Measurements from ENCODE around the gene SHISA2.

The SHISA2 gene

DNA sequence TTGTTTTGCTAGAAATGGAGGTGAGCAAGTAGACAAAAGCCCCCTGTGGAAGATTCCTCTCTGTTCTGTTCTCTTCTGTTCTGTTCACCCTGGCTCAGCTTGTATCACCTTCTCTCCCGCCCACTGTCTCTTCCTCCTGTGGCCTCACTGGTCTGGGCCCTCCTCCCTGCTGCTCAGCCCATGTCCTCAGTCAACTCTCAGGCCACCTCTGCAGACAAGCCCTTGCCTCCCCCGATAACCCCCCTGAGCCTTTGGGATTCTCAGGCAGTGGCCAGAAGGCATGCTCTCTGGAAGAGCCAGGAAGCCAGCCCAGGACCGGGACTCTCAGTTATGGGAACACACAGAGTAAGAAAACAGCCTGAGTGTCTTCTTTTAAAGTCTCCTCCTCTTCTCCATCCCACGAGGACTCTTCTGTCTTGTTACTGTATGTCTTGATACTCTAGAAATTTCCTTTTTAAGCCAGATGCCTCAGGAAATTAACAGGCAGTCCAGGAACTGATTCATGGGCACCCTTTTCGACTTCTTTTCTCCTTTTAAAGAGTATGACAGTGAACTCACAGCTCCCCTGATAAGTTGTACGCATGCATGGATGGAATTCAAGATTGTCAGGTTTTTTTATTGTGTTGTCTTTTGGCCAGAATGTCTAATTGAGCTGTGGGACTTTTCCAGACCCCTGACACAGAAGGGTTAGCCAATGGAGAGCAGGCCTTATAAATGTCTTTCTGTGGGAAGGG is 33.7 kb downstream of the SHISA2 start:
- DNase-seq (ENCODE audit: low spot score): no peak

DNA sequence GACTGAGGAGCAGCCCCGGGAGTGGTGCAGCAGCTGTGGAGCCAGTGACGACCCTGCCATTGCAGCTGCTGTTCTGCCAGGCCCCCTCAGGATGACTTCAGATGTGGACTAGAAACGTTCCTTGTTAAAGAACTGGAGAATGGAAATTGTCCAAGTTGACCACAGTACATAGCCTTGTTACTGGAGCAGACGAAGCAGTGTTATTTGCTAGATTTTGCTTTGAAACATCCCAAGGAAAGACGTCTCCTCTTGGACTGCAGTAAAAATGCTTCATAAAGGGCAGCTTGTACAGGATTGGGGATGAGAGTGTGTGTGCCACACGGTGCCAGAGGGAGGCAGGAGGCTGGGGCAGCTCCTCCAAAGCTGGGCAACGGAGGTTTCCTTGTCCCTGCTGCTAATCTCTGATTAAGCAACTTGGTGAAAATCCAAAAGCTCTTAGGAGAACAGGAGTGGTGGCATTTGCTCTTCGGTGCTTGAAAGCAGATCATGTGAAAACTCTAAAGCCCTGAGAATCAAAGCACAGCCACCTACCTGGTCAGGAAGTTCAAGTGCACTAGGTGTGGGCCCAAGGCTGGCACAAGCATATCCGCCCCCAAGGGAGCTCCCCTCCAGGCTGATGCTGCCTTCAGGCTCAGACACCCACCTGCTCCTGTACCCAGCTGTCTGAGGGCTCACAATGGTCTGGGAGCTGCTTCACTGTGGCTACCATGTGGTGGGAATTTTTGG is 34.5 kb downstream of the SHISA2 start:
- no peak for DNase-seq (ENCODE audit: low spot score)

DNA sequence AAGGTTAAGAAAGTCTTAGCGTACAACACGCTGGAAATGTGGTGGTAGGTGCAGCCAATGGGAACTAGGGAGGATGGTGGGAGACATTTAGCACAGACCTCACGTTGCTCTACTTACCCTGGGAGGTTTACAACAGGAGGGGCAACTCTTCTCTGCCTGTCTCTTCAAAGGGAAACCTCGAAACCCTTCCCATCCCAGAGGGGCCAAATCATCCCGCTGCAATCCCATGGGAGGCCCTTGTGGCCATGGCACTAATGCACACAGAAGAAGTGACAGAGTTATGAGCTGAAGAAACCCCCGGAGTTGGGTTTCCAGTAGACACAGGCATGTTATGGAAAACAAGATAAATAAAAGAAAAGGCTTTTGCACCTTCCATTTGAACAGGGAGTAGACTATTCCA is 35.6 kb downstream of the SHISA2 start:
- DNase-seq (ENCODE audit: low spot score): no peak

DNA sequence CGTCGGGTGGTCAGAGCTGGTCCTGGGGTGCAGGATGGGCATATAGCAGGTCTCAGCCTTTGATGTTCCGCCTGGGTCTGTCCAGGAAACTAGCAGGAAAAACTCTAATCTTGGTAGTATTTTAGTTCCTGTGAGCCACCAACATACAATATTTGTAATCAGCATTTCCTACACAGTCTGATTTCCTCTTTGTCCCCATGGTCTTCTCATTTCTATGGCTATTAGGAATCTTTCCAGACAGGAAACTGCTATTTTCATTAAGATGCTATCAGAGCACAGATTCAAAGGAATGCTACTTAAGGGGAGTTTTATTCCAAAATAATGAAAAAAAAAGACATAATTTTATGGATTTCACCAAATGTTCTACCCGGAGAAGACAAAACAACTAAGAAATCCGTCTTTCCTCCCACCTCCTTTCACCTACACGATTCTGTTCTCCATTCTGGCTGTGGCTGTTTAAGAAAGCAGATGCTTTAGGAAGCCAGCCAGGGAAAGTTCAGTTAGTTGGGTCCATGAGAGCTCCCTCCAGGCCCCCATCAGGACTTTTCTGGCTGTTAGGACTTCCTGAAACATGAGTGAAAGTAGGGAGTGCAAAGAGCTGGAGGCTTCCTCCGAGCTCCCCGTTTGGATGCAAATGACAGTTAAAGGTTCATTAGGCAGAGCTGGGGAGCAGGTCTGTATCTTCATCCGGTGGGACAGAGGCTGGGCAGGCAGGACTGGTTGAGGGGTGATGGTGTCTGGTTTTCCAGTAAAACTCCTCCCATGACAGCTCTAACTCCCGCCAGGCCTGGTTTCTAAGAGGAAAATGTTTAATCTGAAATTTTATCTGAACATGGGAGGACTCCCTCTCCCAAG is 36.3 kb downstream of the SHISA2 start:
- DNase-seq (ENCODE audit: low spot score): no peak

DNA sequence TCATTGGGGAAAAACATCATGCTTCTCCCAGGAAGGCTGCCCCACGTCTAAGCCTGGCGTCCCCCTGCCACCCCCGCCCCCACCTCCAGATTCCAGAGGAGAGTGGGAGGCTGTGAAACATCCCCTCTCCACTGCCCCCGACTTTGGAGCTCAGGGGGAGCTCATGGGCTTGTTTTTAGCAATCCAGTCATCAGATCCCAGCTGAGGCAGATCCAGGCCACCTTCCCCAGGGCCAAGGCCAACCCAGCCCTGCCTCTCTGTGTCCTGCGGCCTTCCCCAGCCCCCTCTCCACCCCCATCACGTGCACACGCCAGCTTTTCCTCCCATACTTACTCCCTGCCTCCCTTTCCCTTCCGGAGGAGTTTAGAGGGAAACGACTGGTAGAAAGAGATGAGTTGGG is 38.8 kb downstream of the SHISA2 start:
- no peak for DNase-seq (ENCODE audit: low spot score)

DNA sequence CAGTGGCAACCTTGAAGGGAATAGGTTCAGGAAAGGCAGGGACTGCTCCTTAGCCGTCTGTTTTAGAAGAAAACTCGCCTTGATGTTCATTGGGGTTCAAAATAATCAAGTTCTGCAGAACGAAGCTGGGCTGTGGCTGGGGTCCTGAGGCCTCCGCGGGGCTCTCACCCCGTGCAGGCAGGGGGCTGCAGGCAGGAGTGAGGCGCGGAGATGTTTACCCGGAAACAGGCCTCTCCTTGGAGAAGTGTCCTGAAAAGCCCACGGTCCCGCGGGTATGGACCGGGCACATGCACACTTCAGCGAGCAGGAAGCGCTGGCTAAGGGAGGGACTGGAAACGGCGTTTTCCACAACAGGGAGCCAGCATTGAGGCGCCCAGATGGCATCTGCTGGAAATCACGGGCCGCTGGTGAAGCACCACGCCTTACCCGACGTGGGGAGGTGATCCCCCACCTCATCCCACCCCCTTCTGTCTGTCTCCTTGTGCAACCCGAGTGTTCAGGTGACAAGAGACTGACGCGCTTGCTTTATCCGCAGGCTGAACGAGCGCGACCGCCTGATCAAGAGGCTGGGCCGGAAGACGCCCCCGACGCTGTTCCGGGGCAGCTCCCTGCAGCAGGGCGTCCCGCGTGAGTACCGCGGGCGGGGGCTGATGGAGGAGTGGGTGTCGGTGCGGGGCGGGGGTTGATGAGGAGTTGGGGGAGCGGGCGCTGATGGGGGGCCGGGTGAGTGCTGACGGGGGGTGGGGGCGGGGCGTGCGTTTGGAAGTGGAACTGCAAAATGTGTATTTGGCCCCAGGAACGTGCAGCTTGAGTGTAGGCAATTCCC is 39.6 kb downstream of the SHISA2 start:
- DNase-seq (ENCODE audit: low spot score): no peak

DNA sequence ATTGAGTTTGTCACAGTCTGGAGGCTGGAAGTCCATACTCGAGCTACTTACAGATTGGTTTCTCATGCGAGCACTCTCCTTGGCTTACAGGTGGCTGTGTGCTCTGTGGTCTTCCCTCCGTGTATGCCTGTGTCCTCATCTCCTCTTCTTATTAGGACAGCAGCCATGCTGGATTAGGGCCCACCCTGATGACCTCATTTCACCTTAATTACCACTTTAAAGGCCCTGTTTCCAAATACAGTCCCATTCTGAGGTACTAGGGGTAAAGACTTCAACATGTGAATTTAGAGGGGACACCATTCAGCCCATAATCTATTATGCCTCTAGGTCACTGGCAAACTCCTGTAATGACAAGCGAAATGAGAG is 40.6 kb downstream of the SHISA2 start:
- DNase-seq (ENCODE audit: low spot score): no peak

DNA sequence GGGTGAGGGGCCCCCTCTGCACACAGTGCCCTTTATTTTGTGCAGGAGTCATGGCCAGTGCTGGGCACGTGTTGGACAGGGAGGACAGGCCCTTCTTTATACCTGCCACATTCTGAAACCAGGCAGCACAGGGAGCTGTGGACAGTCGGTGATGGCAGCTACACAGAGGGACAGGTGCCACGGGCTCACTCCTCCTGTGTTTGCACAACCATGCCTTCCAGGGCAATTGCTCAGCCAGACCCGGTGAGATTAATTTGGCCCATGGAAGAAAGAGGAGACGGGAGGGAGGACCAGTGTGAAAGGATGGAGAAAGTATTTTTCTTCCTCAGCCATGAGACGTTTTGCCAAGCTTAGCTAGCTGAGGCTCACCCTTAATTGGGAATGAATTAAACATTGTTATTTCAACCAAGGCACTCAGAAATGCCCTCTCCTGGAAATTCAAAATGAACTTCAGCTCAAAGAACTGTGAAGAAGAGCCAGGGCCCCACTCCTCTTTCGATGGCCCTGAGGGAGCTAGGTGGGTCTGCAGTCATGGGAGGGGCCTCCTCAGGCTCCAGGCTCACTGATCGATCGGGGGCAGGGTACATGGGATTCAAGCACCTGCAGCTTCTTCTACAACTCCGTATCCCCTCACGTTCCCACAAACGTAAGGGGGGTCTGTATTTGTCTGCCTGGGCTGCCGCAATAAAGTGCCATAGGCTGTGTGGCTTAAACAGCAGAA is 41.2 kb downstream of the SHISA2 start:
- DNase-seq (ENCODE audit: low spot score): no peak

DNA sequence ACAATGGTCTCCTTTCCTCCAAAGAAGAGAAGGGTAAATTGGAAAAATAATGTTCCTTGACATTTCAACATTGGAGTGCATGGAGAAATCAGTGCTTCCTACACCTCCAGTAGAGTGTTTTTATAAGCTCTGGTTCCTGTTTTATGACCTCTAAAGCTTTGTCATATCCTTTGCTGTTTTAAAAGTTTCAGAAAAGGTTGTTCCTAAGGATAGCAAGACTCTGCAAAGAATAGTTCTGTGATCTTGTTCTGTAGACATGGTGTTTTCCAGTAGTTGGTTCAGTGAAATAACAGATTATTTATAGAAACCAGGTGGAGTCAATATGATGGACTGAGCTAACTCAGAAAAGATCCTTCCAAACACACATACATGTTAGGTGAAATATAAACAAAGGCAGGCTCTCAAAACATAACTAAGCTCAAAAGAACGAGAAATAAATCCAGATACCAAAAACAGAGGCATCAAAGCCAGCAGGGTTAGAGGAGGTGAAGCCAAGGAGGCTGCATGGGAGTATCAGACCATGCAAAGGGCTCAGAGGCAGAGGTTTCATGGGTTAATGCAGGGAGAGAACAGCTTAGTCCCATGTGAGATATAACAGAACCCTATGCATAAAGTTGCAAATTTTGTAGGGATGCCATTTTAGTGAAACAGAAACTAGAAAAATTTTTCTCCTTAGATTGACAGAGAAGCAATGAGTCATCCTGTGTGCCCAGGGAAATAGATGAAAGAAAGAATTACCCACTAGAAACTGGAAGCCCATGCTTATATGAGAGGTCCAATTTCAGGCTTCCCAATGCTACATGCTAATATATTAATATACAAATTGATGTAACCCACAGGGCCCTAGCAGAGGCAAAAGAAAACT is 44.3 kb downstream of the SHISA2 start:
- no peak for DNase-seq (ENCODE audit: low spot score)
